GM23248 (cell line): ENCODE measurements around the gene CHORDC1.

Experiments
- EZH2 ChIP-seq: fragments of 200-600 bp; sonication (generic); IDR thresholded peaks from 2 replicates; pipeline ENCODE4 v1.6.1; 2018; ENCODE audit warnings: antibody characterized with exemption, mild to moderate bottlenecking; ENCODE audit not compliant: insufficient read depth, poor library complexity, severe bottlenecking
- EZH2phosphoT487 ChIP-seq: fragments of 200-600 bp; sonication (generic); IDR thresholded peaks from 2 replicates; pipeline ENCODE4 v1.6.1; 2018; ENCODE audit warnings: antibody characterized with exemption, moderate library complexity, mild to moderate bottlenecking, low read depth; ENCODE audit not compliant: insufficient read depth

DNA sequence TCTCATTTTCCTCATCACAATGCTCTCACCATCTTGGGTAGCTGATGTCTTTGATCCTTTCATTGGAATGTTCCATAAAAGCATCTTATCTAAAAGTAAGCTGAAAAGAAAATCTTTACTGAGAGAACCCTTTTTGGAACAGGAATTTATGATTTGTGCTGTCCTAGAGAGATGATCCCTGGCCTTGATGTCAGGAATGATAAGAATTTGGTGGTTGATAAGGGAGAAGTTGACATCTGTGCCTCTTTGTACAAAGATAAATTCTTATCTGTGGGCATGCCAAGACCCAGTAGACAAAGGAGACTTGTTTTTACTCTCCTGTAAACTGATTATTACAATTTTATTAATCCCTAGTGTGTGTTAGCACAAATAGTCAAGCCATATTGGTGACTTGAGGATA, 51.5 kb downstream of the CHORDC1 start:
- TF ChIP-seq EZH2phosphoT487 (no peak), EZH2 (no peak)
